NCI-H524 treated with DMSO at 0.1 percent for 48 hours (cell line): Measurements from ENCODE around the gene GABRP.
"Not testable (repeated sequence)": the region's sequence is repeated elsewhere in the genome, so short reads cannot be mapped to it uniquely, and the experiment has no call there.

Source experiments
- DNase-seq: peaks from one replicate; lab custom pipeline; 2025; lab: John Stamatoyannopoulos, UW

Gene GABRP, protein sequence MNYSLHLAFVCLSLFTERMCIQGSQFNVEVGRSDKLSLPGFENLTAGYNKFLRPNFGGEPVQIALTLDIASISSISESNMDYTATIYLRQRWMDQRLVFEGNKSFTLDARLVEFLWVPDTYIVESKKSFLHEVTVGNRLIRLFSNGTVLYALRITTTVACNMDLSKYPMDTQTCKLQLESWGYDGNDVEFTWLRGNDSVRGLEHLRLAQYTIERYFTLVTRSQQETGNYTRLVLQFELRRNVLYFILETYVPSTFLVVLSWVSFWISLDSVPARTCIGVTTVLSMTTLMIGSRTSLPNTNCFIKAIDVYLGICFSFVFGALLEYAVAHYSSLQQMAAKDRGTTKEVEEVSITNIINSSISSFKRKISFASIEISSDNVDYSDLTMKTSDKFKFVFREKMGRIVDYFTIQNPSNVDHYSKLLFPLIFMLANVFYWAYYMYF

GRCh38 chr5:170783498-170784247, at the start of gene GABRP:
TSS of gene GABRP (plus strand) at chr5:170783725. CDS start at chr5:170788616, 4,891 bp downstream.
- no peak for DNase-seq

GRCh38 chr5:170736966-170737365, 46.6 kb upstream of the GABRP start:
- DNase-seq = no peak

DNA sequence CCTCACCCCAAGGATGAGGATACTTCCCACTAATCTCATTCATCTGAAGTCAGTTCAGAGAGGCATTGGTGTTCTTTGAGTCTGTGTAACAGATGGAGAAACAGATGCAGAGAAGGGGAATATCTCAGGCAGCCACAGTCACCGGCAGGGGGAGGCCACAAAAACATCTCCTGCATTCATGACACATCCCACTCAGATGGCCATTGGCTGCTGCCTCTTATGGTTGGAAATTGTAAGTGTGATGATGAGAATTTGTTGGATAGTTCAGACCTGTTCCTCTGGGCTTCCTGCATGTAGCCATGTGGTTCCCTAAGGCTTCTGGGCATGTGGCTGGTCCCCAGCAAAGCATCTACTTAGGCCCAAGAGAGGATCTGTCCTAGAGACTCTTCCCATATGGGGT, 45.9 kb upstream of the GABRP start:
- peak; percentile 76 for DNase-seq

DNA sequence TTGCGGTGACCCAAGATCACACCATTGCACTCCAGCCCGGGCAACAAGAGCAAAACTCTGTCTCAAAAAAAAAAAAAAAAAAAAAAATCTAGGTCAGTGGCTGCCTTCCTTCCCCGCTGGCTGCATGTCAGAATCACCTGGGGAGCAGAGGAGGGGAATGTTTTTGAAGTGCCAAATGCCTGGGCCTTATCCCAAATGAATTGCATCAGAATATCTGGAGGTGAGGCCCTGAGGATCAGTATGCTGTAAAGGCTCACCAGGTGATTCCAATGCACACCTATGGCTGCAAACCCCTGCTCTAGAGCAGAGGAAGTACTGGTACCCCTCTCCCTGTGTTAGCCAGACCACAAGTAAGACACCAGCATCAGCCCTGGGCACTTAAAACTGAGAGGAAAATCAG, 44.7 kb upstream of the GABRP start:
- DNase-seq = no peak

DNA sequence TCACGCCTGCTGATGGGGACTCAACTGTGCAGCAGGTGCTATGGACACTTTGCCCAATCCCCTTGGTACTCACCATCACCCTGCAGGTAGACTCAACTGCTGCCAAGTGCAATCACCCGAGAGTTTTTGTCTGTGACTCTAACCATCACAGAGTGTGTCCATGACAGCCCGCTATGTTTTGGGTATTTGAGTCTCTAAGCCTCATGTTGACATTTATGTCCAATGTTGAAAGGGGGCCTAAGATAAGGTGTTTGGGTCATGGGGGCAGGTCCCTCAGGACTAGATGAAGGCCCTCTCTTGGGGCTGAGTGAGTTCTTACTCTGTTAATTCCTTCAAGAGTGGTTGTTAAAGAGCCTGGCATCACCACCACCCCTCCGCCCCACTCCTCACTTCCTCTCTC, 44.1 kb upstream of the GABRP start:
- DNase-seq = no peak

GRCh38 chr5:170740551-170741205, 42.8 kb upstream of the GABRP start:
- no peak for DNase-seq

- no peak for DNase-seq
Observed at GRCh38 chr5:170741801-170742200, 41.7 kb upstream of the GABRP start.

GRCh38 chr5:170743876-170744212, 39.7 kb upstream of the GABRP start:
- no peak for DNase-seq

DNA sequence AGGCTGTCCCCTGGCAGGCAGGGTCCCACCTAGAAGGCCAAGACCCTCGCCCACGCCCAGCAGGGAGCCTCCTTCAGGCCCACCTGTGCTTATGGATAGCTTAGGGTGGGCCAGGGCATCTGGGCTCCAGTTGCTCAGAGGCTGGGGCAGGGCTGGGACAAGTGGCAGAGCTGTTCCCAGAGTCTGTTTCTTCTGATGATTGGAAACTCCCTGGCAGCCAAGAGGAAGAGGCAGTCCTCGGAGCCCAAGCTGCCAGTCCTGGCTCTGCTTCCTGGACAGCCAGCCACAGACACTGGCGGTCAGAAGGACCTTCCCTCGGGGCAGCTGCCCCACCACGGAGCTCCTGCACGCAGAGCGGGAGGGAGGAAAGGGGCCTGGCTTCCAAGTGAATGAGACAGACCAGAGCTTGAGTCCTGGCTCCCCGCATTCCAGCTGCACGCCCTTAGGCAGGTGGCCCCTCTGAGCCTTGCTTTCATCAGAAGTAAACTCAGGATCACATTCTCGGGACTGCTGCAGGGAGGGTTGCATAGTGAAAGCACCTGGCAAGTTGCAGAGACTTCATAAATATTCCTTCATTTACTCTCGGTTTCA, 37.9 kb upstream of the GABRP start:
- DNase-seq = no peak

DNA sequence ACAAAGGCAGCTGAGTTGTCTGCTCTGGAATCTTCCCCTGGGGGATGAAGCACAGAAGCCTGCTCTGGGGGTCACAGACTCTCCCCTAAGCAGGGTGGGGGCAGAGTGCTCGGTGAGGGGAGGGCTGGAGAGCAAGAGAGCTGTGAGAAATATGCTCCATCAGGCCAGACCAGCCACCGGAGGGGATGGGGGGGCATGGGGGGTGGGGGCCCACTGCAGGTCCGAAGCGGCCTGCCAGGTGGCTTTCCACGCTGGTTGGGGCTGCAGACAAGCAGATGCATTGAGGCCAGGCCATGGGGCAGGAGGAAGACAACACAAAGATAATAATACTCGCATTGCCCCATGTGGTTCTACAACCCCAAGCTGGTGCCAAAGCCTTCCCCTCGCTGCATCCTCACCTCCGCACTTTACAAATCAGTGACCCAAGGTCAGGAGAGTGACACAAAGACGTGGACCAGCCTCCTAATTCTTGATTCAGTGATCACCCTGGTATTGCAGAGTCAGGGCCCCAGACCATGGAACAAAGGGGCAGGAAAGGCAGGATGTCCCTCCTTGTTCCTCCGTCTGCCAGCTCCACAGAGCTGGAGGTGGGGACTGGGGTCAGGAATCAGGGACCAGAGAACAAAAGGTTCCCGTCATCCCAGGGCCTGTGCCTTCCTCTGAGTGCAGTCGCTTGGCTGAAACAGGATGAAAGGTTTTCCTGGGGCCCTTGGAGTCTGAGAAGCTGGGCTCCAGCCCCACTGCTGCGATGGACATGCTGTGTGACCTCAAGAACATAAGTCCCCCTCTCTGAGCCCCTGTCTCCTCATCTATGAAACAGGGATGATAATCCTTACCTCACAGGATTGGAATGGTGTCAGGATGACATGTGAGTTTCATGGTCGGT, 37.2 kb upstream of the GABRP start:
- no peak for DNase-seq

- DNase-seq = no peak
Observed at GRCh38 chr5:170746961-170747340, 36.6 kb upstream of the GABRP start.

DNA sequence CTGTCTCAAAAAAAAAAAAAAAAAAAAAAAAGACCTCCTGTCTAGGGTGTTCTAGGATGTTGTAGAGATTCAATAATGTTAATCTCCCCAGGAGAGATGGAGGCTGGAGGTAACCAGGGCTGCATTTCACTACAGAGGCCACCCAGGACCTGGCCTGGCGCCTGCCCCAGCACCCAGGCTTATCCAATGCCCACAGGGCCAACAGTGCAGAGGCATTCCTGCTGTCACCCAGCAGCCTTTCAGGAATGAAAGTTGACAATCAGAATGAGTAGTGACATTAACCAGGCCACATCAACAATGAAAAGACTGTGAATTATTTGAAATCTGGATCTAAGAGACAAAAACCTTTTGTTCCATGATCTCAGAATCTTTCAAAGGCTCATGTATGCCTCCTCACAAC, 36.2 kb upstream of the GABRP start:
- no peak for DNase-seq

DNA sequence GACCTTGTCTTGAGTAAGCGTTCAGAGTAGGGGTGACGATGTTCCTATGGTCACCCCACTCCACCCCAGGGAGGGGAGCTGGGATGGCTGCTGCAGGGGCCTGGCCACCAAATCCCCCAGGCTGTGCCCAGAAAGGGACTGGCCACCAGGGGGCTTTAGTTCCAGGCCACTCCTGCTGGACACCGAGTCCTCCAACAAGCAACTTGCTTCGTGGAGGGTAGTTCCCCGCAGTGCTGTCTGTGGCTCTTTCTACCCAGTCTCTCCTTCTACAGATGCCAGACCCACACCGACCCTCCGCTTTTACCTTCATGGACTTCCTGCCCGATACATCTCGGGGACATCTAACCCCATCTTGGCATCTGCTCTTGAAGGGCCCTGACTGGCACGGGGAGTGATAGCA, 35.7 kb upstream of the GABRP start:
- DNase-seq = no peak

GRCh38 chr5:170748951-170749471, 34.5 kb upstream of the GABRP start:
- DNase-seq = no peak

- no peak for DNase-seq
Observed at GRCh38 chr5:170749911-170750431, 33.6 kb upstream of the GABRP start.

DNA sequence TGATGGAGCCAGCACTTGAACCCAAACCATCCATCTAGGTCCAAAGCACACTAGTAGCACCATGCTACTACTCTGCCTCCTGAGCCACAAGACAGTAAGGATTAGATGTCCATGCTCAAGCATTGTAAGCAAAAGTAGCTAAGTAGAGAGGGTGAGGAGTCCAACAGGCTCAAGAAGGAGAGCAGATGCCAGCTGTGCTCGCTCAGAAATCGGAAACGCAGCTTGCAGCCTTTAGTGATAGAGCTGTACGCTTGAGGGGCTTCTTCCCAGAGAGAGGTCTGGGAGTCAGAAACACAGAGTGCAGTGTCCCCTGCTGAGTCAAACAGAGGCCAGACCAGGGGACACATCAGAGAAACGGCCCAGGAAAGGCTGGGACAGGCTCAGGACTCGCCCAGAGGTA, 32.7 kb upstream of the GABRP start:
- peak; percentile 27 for DNase-seq

- DNase-seq = peak; percentile 63
Observed at GRCh38 chr5:170751631-170752030, 31.9 kb upstream of the GABRP start.

DNA sequence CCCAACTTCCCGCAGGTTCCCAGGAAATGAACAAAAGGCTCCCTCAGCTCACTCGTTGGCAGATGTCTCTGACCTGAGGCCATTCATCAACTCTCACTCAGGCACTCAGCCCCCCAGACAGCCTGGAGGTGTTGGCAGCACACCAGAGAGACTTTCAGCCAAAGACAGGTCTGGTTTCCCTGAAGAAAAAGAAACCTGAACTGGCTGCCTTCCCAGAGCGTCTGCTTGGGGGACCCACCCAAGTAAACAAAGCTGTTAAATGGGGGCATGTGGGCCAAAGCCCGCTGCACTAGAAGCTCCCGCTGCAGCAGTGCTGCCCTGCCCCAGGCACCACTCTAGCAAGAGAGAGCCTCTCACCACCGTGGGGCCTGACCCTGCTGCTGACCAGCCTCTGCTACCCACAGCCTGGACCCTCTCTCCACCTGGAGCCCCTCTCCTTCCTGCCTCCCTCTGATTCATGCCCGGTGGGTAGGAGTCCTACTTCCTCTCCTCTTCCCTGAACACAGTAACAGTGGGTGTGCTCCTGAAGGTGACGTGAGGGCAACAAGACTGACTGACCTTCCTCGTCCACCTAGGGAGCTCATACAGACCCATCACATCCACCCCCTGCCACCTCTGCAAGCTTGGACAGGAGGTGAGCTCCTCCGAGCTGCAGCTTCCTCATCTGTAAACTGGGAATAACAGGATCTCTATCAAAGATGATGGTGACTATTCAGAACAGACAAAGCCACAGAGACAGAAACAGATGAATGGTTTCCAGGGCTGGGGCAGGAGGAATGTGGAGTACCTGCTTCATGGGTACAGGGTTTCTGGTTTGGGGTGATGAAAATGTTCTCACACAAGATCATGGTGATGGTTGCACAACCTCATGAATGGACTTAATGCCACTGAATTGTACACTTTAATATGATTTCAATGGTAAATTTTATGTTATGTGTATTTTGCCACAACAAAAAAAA, 31.0 kb upstream of the GABRP start:
- peak; percentile 45 for DNase-seq

DNA sequence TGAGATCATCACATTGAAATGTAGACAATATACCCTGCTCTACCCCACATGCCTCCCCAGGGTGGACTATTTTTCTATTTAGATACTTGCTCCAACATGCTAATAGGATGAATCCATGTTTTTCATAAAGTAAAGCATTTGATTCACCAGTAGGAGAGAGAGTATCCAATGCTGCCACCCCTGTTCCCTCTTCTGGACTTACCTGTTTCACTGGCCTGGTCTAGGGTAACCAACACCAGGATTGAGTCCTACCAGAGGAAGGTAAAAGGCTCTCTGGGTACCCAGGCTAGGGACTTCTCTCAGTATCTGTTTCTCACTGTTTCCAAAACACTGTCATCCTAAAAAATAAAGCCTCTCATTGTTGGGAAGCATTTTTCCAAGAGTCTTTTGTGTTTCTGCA, 30.2 kb upstream of the GABRP start:
- DNase-seq = no peak

DNA sequence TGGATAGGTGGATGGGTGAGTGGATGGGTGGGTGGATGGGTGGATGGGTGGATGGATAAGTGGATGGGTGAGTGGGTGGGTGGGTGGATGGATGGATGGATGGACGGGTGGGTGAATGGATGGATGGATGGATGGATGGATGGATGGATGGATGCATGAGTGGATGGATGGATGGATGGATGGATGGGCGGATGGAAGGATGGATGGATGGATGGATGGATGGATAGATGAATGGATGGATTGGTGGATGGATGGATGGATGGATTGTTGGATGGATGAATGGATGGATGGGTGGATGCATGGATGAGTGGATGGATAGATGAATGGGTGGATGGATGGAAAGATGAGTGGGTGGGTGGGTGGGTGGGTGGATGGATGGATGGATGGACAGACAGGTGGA, 29.0 kb upstream of the GABRP start:
- not testable (repeated sequence) for DNase-seq
